Body of pancreas (tissue), 4 donors: ENCODE data around the gene CHST13. TPM values are rescaled to one million over a fixed set of nuclear protein-coding genes. Genes with fewer than 3 reads are reported as not detected.
"Not testable (repeated sequence)": the region's sequence is repeated elsewhere in the genome, so short reads cannot be mapped to it uniquely, and the experiment has no call there.

Experiments used
- ATAC-seq: fragments of 150-250 bp; one replicate; pipeline ENCODE4 v1.9.1; 2016
- DNase-seq, 4 donors: peaks; one replicate each; pipeline ENCODE4 v3.0.0-alpha.2; 2019
- H3K27ac ChIP-seq, 4 donors: fragments of 200-600 bp; sonication (generic); 1 replicate in 3 of 4; 2 replicates in 1 of 4; pipeline versions ENCODE4 v1.5.1 to v1.6.1; 2016 to 2019; ENCODE audit warnings: mild to moderate bottlenecking in 1 of 4, mixed read lengths in 1 of 4, moderate library complexity in 1 of 4
- H3K27me3 ChIP-seq, 2 donors: fragments of 200-600 bp; sonication (generic); one replicate each; pipeline ENCODE4 v1.6.0; 2016; ENCODE audit warnings: mild to moderate bottlenecking in 1 of 2
- H3K36me3 ChIP-seq, 2 donors: fragments of 200-600 bp; sonication (generic); replicated peaks in 1 of 2; 2 replicates each; pipeline ENCODE4 v1.5.1; 2016; ENCODE audit warnings: low read depth in 2 of 2; ENCODE audit not compliant: insufficient read depth in 1 of 2
- H3K4me1 ChIP-seq: fragments of 200-600 bp; sonication (generic); one replicate; pipeline ENCODE4 v1.6.0; 2016
- H3K4me3 ChIP-seq, 2 donors: fragments of 200-600 bp; sonication (generic); 1 replicate in 1 of 2; 2 replicates in 1 of 2; pipeline ENCODE4 v1.5.1; 2016 to 2019
- H3K9me3 ChIP-seq, 3 donors: fragments of 200-600 bp; sonication (generic); 1 replicate in 2 of 3; 2 replicates in 1 of 3; pipeline ENCODE4 v1.5.1; 2016
- CTCF ChIP-seq, 7 experiments: fragments of 450-650 bp in 4 of 7; fragments of 200-600 bp in 3 of 7; sonication (generic) in 3 of 7; IDR thresholded peaks; one replicate each; pipeline ENCODE4 v1.5.1; 2016 to 2019; ENCODE audit warnings: antibody characterized with exemption in 7 of 7
- POLR2A ChIP-seq, 3 donors: fragments of 450-650 bp; IDR thresholded peaks; one replicate each; pipeline ENCODE4 v1.6.1; 2016; ENCODE audit warnings: antibody characterized with exemption in 3 of 3, mild to moderate bottlenecking in 2 of 3
- WGBS, 2 donors: methylation state at CpG; one replicate each; pipeline ENCODE4 v1.1.5; 2017; 5-methylcytosine and 5-hydroxymethylcytosine counted together
- intact Hi-C: fragments of 100-400 bp; cut with DNase I; formaldehyde crosslinking; loops from one replicate; pipeline ENCODE4 v1.15.1; 2023
- total RNA-seq, 2 donors: library from RNA; depleted of rRNA; stranded (reverse); fragments of >200 nt; gene quantifications; one replicate each; pipeline ENCODE4 v1.1.0, GENCODE V29; 2016

Gene CHST13
- total RNA-seq, 2 donors from 2014 or later, result 2.3 TPM; not detected in 1

DNA sequence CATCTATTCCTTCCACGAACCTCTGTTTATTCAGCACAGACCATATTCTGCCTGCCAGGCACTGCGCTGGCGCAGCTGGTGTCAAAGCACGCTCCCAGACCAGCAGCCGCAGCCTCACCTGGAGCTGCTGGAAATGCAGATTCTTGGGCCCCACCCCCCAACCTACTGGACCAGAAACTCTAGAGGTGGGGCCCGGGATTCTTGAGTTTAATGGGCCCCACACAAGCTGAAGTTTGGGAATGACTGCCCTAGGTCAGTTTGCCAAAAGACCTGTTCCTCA is 7.0 kb downstream of the CHST13 start:
- no peak overlapping the region for H3K4me3 ChIP-seq
- DNase-seq (no peak), ATAC-seq (no peak)
- intact Hi-C loops, result no loop called here
- 83 to 91% methylated on average over 6 of the region's 6 CpGs for WGBS, 2 donors
- H3K9me3 ChIP-seq, result no peaks in the 10 kb centered on the region
- H3K27ac ChIP-seq, result peak overlapping the region in 1 of 4 donors; percentile 10
- peaks cover 15% of the 10 kb centered on the region for H3K4me1 ChIP-seq
- no peaks in the 10 kb centered on the region for H3K36me3 ChIP-seq
- TF ChIP-seq CTCF (IDR thresholded peaks at IDR 0.05) (no peak), POLR2A (IDR thresholded peaks at IDR 0.05) (no peak)
- no peaks in the 10 kb centered on the region for H3K27me3 ChIP-seq

DNA sequence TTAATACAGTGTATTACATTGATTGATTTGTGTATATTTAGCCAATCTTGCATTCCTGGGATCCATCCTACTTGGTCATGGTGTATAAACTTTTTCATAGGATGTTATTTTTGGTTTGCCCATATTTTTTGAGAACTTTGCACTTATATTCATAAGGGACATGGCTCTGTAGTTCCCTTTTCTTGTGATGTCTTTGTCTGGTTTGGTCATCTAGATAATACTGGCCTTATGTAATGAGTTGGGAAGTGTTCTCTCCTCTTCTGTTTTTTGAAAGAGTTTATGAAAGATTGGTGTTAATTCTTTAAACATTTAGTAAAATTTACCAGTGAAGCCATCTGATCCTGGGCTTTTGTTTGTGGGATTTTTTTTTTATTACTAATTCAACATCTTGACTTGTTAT is 9.6 kb downstream of the CHST13 start:
- TF ChIP-seq CTCF (IDR thresholded peaks at IDR 0.05), result no peak
- TF ChIP-seq POLR2A (IDR thresholded peaks at IDR 0.05), result no peak
- H3K4me3 ChIP-seq, result no peak overlapping the region
- H3K9me3 ChIP-seq, result no peaks in the 10 kb centered on the region
- H3K27me3 ChIP-seq, result no peaks in the 10 kb centered on the region
- intact Hi-C loops, result no loop called here
- H3K4me1 ChIP-seq, result peaks cover 12% of the 10 kb centered on the region
- ATAC-seq, result no peak
- no peaks in the 10 kb centered on the region for H3K36me3 ChIP-seq
- no peak overlapping the region for H3K27ac ChIP-seq
- DNase-seq, result no peak

DNA sequence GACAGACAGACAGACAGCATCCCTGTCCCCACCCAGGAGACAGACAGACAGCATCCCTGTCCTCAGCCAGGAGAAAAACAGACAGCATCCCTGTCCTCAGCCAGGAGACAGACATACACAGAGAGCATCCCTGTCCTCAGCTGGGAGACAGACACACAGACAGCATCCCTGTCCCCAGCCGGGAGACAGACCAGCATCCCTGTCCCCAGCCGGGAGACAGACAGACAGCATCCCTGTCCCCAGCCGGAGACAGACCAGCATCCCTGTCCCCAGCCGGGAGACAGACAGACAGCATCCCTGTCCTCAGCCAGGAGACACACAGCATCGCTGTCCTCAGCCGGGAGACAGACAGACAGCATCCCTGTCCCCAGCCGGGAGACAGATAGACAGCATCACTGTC is 10.8 kb downstream of the CHST13 start:
- DNase-seq, intact Hi-C loops, H3K27me3 ChIP-seq, H3K36me3 ChIP-seq, H3K9me3 ChIP-seq, H3K4me3 ChIP-seq, H3K27ac ChIP-seq, ATAC-seq, H3K4me1 ChIP-seq: not testable (repeated sequence)
- 74 to 75% methylated on average over 2 to 5 of the region's 7 CpGs for WGBS, 2 donors

- no peak for TF ChIP-seq POLR2A (IDR thresholded peaks at IDR 0.05)
- TF ChIP-seq CTCF (IDR thresholded peaks at IDR 0.05), result no peak
- Histone ChIP-seq H3K27ac (no peak overlapping the region), H3K27me3 (no peaks in the 10 kb centered on the region), H3K36me3 (no peaks in the 10 kb centered on the region), H3K4me3 (no peak overlapping the region), H3K9me3 (no peaks in the 10 kb centered on the region), H3K4me1 (no peaks in the 10 kb centered on the region)
- no peak for ATAC-seq
- DNase-seq, result peak in 1 of 4 donors; percentile 6
- intact Hi-C loops, result no loop called here
Observed at GRCh38 chr3:126535636-126536035, 11.7 kb downstream of the CHST13 start.

DNA sequence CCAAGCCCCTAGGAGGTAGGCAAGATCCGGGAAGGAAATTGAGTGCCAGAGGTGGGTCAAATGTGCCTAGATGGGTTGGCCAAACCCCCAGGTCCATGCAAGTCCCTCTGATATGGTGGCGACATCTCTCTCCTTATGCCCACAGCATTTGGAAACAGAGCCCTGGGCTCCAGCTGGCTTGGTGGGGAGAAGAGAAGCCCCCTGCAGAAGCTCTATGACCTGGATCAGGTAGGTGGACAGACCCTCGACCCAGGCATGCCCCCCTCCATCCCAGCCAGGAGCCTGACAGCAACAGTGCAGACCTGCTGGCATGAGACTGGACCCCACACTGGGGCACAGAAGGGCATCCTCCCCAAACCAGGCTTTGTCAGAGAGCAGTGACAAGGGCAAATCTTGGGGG is 12.2 kb downstream of the CHST13 start:
- Histone ChIP-seq H3K4me1 (no peaks in the 10 kb centered on the region), H3K9me3 (no peaks in the 10 kb centered on the region), H3K4me3 (no peak overlapping the region), H3K27ac (no peak overlapping the region), H3K36me3 (no peaks in the 10 kb centered on the region), H3K27me3 (no peaks in the 10 kb centered on the region)
- WGBS, 2 donors, result 65 to 71% methylated on average over 3 of the region's 3 CpGs
- no peak for TF ChIP-seq CTCF (IDR thresholded peaks at IDR 0.05)
- TF ChIP-seq POLR2A (IDR thresholded peaks at IDR 0.05), result no peak
- DNase-seq (peak in 1 of 4 donors; percentile 3), ATAC-seq (no peak)
- intact Hi-C loops, result no loop called here
